Measurements from ENCODE around the gene WNT4. TPM values are rescaled to one million over a fixed set of nuclear protein-coding genes. Genes with fewer than 3 reads are reported as not detected.

The WNT4 gene
- polyA plus RNA-seq, 1 donor = 5.3 TPM

DNA sequence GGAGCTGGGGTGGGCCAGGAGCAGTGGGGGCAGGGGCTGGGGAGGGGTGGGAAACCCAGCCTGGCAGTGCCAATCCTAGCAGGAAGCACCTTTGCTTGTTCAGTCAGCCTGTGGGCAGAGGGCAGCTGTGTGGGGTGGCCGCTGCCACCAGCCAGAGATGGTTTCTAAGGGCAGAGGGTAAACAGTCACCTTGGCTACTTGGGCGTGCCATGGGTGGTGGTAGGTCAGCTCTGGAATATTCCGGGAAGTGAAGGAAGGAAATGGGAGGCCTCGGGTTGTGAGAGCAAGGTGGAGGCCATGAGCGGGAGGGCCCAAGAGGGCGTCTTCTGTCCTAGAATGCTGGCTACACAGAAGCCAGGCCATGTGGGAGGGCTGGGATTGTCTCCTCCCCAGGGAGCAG, 20.7 kb upstream of the WNT4 start:
- DNase-seq (ENCODE audit: low read depth) = no peak

DNA sequence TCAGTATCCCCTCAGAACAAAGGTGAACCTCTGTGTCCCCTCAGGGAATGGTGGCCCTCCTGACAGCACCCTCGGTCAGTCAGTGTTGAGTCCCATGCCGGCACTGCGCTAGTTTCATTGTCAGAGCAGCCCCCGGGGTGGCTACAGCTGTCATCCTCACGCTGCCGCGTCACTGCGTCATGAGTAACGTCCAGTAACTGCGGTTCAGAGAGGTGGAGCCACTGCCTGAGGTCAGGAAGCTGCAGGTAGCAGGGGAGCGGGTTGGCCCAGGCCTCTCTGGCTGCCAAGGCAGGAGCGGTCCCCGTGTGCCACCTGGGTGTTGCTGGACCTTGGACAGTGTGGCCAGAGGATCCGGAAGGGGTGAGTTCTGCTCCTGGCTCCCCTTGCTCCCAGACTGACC, 20.2 kb upstream of the WNT4 start:
- DNase-seq (ENCODE audit: low read depth) = no peak

DNA sequence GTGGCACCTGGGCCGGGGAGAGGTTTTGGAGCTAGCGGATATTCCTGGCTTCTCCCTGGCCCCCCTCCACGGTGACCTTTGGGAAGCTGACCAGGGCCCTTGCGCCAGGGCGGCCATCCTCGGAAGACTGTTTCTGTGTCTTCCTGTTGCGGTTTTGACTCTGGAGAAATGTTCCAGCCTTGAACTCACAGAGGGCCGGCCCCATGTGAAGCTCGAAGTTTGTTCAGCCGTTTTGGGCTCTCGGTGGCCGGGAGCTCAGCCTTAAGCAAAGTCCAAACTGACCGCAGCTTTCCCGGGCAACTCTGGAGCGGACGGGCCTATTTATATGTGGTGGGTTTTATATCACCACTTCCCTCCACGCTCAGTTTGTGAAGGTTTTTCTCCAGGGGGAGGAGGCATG, 17.0 kb upstream of the WNT4 start:
- DNase-seq (ENCODE audit: low read depth) = no peak

DNA sequence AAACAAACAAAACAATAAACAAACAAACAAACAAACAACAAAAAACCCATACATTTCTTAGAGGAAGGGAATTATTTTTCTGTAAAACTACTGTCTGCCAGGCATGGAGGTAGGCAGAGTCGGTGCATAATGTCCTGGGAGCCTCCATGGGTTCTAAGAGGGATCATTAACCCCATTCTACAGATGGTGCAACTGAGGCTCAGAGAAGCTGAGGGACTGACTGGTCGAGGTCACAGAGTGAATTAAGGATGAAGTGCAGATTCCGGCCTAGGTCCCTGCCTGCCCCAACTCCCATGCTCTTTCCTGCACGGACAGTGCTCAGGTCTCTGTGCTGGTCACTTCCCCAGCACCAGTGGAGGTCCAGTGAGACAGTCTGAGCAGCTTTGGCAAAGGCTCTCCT, 15.8 kb upstream of the WNT4 start:
- DNase-seq (ENCODE audit: low read depth) = no peak

DNA sequence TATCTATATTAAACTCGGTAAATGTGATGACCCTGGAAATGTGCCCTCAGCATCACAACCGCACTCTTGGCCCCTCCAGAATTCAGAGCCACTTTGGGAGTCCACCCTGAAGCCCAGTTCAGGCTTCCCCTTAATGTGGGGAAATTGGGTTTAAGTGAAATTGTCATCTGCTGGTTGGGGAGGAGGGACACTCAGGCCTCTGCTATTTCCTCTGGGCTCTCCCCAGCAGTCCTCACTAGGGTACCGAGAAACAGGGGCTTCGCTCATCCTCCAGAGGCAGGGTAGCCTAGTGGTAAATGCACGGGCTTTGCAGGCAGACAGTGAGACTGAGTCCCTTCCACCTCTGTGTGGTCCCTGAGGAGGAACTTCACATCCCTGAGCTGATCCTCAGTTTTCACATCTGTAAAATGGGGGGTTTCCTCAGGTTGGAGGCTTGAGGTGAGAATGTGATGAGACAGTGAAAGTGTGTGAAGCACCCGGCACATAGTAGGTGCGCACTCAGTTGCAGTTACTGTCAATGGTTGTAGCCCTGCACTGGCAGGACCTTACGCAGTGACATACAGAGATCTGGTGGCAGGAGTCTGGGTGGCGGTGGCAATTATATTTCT, 14.6 kb upstream of the WNT4 start:
- no peak for DNase-seq (ENCODE audit: low read depth)

DNA sequence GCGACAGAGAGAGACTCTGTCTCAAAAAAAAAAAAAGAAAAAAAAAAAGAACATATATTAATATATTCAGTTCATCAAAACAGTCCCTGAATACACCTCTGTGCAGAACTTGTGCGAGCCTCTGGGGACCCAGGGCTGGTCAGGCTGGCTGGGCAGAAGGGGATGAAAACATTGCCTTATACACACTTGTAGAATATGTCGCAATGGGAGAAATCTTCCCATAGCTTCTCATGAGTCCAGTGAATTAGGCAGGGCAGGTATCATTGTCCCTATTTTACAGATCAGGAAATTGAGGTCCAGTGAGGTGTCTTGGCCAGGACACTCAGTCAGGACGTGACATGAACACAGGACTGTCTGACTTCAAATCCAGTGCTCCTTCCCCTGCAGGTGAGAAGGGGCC, 12.6 kb upstream of the WNT4 start:
- no peak for DNase-seq (ENCODE audit: low read depth)

DNA sequence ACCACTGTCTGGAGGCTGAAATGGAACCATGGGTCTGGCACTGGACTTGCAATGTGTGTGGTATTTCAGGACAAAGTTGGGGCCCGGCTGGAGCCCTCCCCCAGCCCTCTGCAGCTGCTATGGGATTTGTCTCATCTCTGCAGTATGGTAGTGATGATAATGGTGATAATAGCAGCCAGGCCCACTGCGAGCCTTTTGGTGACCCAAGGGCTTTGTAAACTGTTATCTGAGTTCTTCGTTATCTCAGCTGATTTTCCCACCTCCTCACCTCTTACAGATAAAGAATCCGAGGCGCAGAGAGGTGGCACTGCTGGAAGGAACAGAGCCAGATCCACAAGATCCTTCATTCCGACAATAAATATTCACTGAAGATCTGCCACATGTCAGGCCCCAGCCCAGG, 11.7 kb upstream of the WNT4 start:
- DNase-seq (ENCODE audit: low read depth) = no peak

DNA sequence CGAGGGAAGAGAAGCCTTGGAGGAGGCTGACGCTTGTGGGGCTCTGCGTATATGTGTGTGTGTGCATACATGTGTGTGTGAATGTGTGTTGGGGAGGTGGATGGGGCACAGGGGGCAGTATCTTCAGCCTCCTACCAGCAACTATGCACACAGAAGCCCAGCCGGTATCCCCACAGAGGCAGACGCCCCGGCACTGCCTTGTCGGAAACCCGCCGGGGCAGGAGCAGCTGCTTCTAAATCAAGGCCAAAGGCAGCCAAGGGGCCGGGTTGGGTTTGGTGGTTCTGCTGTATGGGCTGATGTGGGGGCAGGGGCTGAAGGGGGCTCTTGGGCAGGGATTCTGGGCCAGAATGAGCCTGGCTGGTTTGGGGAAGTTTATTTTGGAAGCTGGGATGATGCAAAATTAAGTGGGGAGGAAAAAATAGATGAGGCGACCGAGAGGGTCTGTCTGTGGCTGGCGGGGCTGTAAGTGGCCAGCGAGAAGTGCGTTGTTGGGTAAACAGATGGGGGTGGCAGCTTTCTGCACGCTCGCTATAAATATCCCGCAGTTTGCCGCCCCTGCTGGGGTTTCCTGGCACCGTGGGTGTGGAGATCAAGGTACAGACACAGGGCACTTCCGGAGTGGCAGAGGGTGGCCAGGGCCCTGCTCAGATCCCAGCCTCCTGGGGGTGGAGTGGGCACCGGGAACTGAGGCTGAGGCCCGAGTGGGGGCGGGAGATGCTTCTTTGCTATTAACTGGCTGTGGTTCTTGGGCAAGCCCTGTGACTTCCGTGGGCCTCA, 11.0 kb upstream of the WNT4 start:
- no peak for DNase-seq (ENCODE audit: low read depth)

DNA sequence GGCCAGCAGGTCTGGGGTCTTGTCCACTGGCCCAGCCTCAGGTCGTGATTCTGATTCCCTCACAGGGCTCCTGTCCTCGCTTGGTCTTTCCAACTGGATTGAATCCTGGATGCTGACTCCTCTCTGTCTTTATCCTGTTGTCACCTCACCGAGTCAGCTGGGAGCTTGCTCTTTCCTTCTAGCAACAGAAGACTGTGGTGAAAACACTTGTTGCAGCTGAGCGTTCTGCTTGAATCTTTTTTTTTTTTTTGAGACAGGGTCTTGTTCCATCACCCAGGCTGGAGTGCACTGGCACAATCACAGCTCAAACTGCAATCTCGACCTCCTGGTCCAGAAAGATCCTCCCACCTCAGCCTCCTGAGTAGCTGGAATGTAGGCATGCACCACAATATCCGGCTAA, 8.0 kb upstream of the WNT4 start:
- DNase-seq (ENCODE audit: low read depth) = no peak

DNA sequence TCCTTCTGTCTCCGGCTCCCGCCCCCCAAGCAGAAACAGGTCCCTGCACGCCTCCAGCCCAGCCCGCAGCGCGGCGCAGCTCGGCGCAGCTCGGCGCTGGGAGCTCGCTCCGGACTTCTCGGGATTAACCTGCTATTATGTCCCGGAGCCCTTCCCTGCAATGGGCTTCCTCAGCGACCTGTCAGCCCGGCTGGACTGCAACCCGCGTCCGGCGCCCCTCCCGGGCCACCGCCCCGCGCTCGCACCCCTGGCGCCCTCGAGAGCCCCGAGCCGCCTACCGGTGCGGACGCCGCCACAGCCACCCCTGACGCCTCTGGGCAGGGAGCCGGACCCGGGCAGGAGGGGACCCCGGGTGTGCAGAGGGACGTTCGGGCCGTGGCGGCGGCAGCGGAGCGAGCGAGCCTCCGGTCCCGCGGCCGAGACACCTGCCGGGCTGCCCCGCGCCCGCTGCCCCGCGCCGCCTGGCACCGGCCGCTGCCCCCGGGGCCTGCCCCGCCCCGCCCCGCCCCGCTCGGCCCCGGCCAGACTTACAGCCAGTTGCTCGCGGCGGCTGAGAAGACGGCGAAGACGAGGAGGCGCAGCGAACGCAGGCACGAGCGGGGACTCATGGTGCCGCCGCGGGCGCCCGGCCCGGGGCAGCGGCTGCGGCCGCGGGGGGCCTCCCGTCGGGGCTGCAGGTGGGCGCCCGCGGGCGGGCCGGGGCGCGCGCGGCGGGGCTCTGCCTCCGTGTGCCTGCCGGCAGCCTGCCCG, 407 bp downstream of the WNT4 start:
- no peak for DNase-seq (ENCODE audit: low read depth)

DNA sequence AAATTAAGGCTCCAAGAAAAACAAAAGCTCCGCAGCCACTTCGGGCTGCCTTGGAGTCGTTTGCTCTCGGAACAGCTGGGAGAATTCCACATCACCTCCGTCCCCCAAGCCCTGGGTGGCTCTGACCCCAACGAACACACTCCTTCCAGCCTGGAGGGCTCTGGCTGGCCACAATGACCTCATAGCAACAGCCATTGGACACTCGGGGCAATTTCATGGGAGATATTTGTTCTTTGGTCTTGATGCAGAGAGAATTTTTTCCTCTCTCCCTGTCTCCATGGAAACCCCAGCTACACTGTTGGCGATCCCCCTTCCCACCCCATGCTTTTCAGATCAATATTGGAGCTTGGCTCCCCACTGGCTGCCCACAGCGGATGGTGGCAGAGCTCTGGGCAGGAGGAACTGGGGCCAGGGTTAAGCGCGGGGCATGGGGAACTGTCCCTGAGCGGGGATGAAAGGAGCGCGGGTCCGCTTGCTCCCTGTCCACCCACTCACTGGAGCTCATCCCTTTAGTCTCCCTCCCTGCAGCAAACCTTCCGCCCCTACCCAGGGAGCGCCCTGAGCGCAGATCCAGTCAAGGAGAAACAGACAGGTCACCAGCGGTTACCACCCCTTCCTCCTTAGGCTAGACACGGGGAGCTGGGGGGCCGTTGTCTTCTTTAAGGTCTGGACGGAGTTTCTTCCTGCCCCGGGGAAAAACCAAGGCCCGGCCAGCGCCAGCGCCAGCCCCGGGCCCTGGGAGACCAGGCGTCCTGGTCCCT, 1.2 kb downstream of the WNT4 start:
- no peak for DNase-seq (ENCODE audit: low read depth)

DNA sequence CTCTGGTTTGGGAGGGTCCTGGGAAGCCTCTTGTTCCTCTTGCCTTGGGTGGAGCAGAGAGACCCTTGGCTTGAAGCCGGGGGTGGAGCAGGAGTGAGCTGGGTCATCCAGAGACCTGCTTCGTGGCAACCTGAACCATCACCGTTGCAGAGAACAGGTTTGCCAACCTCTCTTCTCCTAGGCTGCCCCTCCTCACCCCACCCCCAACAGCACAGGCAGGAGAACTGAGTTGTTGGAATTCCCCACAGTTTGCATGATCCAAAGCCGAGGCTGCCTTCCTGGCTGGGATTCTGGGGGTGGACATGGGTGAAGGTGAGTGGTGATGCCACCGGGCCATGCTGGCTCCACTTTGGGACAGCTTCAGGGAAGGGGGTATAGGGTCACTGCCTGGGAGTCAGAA, 2.2 kb downstream of the WNT4 start:
- DNase-seq (ENCODE audit: low read depth) = no peak

DNA sequence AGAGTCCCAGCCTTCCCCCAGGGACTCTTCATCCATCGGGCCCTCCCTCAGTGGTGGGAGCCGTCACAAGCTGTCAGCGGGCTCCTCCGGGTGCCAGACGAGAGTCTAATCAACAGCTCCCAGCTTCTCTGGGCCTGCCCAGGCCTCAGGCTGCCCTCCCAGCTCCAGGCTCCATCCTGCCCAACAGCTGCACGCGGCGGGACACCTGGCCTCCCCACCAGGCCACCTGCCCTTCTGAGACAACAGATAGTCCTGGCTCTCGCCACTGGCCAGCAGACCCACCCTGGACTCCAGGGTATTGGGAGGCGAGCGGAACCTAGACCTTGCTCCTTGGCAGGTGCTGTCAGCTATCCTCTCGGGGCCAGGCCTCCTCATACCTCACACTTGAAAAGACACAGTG, 3.1 kb downstream of the WNT4 start:
- no peak for DNase-seq (ENCODE audit: low read depth)

DNA sequence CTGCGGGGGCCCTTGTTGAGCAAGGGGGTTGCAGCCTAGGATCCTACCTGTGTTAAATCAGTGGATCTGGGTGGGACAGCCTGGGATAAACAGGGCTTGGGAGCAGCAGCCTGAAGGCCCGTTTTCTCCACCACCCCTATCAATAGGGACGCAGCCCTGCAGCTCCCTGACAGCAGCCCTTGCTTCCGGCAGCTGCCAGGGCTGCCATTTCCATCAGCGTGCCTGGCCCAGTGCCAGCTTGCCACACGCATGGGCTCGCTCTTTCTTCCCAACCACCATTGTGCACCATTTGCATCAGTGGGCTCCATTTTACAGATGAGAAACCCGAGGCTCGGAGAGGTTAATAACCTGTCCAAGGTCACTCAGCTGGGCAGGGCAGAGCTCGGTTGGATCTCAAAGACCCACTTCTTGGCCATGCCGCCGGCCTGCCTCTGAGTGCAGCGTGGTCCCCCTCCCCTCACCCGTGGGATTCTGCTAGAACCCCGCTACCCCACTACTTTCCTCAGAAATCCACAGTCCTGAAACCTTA, 3.8 kb downstream of the WNT4 start:
- DNase-seq (ENCODE audit: low read depth) = no peak

DNA sequence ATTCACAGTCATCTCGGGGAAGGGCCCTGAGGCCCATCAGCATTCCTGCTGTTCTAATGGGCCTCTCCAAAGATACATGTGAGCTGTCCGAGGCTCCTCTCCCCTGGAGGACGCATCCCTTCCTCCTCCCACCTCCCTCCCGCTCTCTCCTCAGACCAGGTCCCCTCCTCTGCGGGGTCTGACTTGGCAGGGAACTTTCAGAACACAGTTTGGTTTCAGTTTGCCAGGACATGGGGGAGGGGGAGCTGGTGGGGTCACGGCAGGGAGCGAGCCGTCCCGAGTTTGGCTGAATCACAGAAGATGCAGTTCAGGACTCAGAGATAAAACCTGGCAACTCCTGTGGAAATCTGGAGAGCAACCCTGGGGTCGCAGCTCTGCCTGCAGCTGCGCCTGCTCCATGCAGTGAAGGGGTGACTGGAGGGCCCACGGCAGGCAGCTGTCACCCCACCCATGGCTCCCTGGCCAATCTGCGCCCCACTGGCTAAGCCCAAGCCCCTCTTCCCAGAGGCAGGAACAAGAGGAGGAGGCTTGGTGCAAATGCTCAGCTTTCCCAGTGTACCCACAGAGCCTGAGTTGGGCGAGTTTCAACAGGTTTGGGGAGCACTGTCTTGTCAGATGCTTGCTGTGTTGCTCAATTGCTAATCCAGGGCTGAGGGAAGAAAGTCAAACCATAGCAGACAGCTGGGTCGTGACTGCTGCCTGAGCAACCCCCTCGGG, 5.7 kb downstream of the WNT4 start:
- DNase-seq (ENCODE audit: low read depth) = no peak

DNA sequence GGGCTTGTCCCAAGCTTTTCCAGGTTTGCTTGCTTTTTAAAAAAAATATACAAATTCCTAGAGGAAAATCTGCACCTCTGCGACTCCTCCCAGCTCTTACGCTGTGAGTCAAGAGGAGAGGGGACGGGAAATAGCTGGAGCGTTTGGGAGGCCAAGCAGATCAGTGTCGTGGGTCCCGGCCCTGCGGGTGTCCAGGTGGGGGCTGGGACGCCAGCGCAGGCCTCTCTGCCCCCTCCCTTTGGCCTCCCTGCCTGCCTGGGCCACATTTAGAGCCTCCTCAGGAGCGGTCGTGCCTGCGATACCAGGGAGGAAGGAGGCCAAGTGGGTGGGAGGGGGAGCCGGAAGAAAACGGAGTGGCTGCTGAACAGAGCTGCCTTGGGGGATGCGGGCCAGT, 9.0 kb downstream of the WNT4 start:
- DNase-seq (ENCODE audit: low read depth) = no peak

DNA sequence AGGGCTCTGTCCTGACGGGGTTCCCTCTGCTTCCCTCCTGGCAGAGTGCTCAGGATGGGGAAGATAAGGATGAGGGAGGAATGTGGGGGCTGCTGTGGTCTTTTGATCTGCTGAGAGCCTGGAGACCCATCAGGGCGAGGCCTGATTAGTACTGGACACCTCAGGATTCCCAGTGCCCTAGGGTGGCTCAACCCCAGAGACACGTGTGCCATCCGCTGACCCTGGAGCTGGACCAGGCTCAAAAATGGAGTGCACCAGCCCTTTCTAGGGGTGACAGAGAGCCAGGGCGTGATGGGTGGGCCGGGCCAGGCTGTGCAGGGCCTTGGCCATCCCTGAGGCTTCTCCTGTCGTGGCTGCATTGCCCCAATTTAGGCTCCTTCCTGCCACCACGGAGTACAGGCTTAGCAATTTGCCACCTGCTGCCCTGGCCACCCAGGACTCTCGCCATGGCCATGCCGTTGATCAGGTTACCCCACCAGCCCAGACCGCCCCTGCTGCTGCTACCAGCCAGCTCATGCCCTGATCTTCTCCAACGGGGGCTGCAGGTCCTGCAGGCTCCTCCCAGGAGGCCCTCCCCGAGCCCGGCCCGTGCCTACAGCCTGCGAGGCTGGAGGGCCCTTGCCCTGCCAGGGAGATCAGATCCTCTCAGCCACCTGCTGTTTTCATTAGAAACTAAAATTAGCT, 9.5 kb downstream of the WNT4 start:
- DNase-seq (ENCODE audit: low read depth) = no peak

DNA sequence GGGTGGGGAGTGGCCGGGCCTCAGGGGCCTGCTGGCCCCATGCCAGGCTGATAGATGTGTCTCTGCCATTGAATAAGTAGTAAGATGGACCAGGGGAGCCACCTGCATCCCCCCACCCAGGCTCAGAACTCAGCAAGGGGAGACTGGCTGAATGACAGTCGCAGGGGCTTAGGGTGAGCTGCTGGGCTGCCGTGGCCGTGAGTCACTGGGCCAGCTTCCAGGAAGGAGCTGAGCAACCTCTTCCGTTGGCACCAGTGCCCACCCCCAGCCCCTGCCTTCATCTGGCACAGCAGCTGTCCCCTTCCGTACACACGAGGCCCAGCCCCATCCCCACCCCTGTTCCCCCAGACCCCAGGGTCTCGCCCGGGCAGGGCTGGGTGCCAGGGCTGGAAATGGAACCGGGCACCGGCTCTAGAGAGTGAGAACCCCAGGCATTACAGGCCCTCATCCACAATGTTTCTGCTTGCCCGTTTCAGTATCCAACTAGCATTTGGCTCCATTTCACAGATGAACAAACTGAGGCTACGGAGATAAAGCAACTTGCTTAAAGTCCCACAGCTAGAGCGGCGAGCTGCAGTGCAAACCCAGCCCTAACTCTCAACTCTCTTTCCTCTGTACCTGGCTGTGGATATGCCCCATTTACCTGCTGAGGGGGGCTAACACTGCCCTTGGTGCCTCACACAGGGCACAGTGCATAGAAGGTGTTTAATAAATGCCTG, 10.2 kb downstream of the WNT4 start:
- DNase-seq (ENCODE audit: low read depth) = no peak

DNA sequence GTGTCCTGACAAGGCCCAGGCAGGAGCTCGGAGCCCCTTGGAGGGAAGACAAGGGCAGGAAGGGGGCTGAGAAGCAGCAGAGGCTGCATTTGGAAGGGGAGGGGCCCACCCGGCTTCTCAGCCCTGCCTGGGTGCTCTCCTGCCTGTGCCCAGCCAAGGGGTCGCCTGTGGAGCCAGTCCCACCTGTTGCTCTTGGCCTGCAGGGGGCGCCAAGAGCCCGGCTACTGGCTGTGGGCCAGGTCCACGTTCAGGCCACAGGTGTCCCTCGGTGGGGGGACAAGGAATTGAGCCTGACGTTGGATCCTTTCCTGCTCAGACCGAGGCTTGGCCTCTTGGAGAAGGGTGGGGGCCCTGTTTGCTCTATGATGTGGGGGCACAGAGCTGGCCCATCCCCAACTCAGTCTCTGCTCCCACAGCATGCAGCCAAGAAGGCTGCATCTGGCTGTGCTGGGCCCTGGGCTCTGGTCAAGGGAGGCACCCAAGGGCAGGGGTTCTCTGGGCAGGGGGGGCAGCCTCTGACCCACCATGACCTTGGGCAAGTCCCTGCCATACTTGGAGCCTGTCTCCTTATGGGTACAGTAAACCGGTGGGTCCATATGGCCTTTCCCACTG, 10.9 kb downstream of the WNT4 start:
- DNase-seq (ENCODE audit: low read depth) = no peak

DNA sequence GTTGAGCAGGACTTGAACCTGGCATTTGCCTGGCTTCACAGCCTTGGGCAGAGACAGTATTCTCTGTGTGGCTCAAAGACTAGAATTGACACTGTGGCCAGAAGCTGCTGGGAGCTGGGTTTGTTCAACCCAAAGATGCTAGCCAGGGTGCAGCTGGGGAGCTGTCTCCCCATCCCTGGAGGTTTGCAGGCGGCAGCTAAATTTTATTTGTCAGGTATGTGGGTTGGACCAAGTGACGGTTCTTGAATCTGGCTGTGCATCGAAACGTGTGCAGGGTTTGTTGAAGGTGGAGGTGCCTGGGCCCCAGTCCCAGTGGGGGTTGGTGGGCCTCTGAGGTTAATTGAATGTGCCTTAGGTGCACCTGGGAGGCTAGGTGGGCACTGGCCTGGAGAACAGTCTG, 11.8 kb downstream of the WNT4 start:
- DNase-seq (ENCODE audit: low read depth) = no peak
